HG03097 (cell line): Measurements from ENCODE around the gene EN1.

Experiments used
- ATAC-seq: cut with Tn5 transposase; IDR thresholded peaks from one replicate; pipeline ENCODE4 v1.9.1; 2021; ENCODE audit not compliant: unreplicated experiment, low FRiP score

Gene EN1

GRCh38 chr2:118844261-118845004 lies 3.0 kb downstream of the EN1 start:
- no peak for ATAC-seq

GRCh38 chr2:118843483-118844132 lies 3.8 kb downstream of the EN1 start:
- ATAC-seq: no peak

GRCh38 chr2:118842661-118843482 lies 4.6 kb downstream of the EN1 start:
- no peak for ATAC-seq

- no peak for ATAC-seq
Observed at GRCh38 chr2:118841828-118842461, 5.5 kb downstream of the EN1 start.

GRCh38 chr2:118841450-118841827 lies 6.0 kb downstream of the EN1 start:
- no peak for ATAC-seq

GRCh38 chr2:118838741-118839455 lies 8.6 kb downstream of the EN1 start:
- no peak for ATAC-seq

- no peak for ATAC-seq
Observed at GRCh38 chr2:118837621-118838020, 9.8 kb downstream of the EN1 start.

- ATAC-seq: no peak
Observed at GRCh38 chr2:118837067-118837466, 10.4 kb downstream of the EN1 start.

- no peak for ATAC-seq
Observed at GRCh38 chr2:118836411-118836930, 11.0 kb downstream of the EN1 start.

- no peak for ATAC-seq
Observed at GRCh38 chr2:118835746-118836410, 11.6 kb downstream of the EN1 start.

GRCh38 chr2:118834901-118835745 lies 12.3 kb downstream of the EN1 start:
- ATAC-seq: no peak

GRCh38 chr2:118834440-118834810 lies 13.0 kb downstream of the EN1 start:
- ATAC-seq: no peak

- ATAC-seq: no peak
Observed at GRCh38 chr2:118833716-118834439, 13.6 kb downstream of the EN1 start.

- no peak for ATAC-seq
Observed at GRCh38 chr2:118832791-118833715, 14.4 kb downstream of the EN1 start.

GRCh38 chr2:118832071-118832790 lies 15.2 kb downstream of the EN1 start:
- no peak for ATAC-seq

- ATAC-seq: no peak
Observed at GRCh38 chr2:118830881-118831280, 16.6 kb downstream of the EN1 start.
